K562 (cell line): Measurements from ENCODE around the gene PPCDC. TPM values are rescaled to one million over a fixed set of nuclear protein-coding genes. Genes with fewer than 3 reads are reported as not detected.
A peak's percentile ranks its signal among the peaks of the same experiment; 100 is the strongest.

Source experiments
- ATAC-seq: fragments of 200-7000 bp; cut with Tn5 transposase; 3 replicates; pipeline ENCODE4 v1.9.1; 2020; ENCODE audit warnings: moderate library complexity
- BruUV-seq: library from RNA; stranded (reverse); fragments of 400-500 nt; replicated peaks from 2 replicates; lab custom pipeline; 2021; lab: Mats Ljungman, UMichigan
- CTCF ChIA-PET: fragments of 300-600 bp; formaldehyde crosslinking; extraction: SDS; loops from one replicate; lab custom pipeline; 2021; ENCODE audit warnings: low intra/inter-chr PET ratio; lab: Yijun Ruan, JAX
- POLR2A ChIA-PET: fragments of 300-600, 350-650 bp; sonication (Branson Sonifier 250); formaldehyde crosslinking; extraction: SDS; loops from one replicate; lab custom pipeline; 2021; ENCODE audit warnings: antibody characterized with exemption, inconsistent platforms; lab: Yijun Ruan, JAX
- DNase-seq, 4 experiments: peaks; one replicate each; pipeline versions ENCODE4 v3.0.0 to v3.0.0-alpha.2; 2011 to 2018; ENCODE audit warnings: low spot score in 3 of 4, mixed read lengths in 3 of 4; ENCODE audit errors: extremely low read depth in 1 of 4
- FAIRE-seq: peaks from 2 replicates; lab custom pipeline; 2011; peaks lifted over from hg19 to GRCh38; lab: Jason Lieb, UNC
- H2AFZ ChIP-seq: 2 replicates; pipeline ENCODE4 v1.6.0; 2011; ENCODE audit warnings: low read depth, low read length, control low read depth, inconsistent platforms
- H3K27ac ChIP-seq: fragments of 200-600 bp; 3 replicates; pipeline ENCODE4 v1.8.0; 2011; ENCODE audit warnings: low read depth, mild to moderate bottlenecking, control low read depth, inconsistent platforms, low read length, moderate library complexity, mixed read lengths; ENCODE audit errors: extremely low read depth
- H3K27me3 ChIP-seq, 2 experiments: fragments of 300-600 bp in 1 of 2; 2 replicates in 1 of 2; 3 replicates in 1 of 2; pipeline versions ENCODE4 v1.6.0 to v1.8.0; 2011; ENCODE audit warnings: inconsistent platforms in 2 of 2, low read length in 2 of 2, mild to moderate bottlenecking in 1 of 2, mixed read lengths in 1 of 2, moderate library complexity in 1 of 2; ENCODE audit not compliant: control insufficient read depth in 2 of 2, insufficient read depth in 2 of 2
- H3K36me3 ChIP-seq: fragments of 300-600 bp; 3 replicates; pipeline ENCODE4 v1.8.0; 2011; ENCODE audit warnings: mild to moderate bottlenecking, low read length, inconsistent platforms; ENCODE audit not compliant: control insufficient read depth, insufficient read depth
- H3K4me1 ChIP-seq, 2 experiments: fragments of 200-600 bp in 1 of 2; replicated peaks in 1 of 2; 2 replicates in 1 of 2; 3 replicates in 1 of 2; pipeline versions ENCODE4 v1.5.1 to v1.8.0; 2011; ENCODE audit warnings: inconsistent platforms in 2 of 2, low read length in 2 of 2, mild to moderate bottlenecking in 1 of 2, mixed read lengths in 1 of 2, moderate library complexity in 1 of 2; ENCODE audit not compliant: control insufficient read depth in 2 of 2, insufficient read depth in 2 of 2
- H3K4me2 ChIP-seq: 2 replicates; pipeline ENCODE4 v1.6.1; 2011; ENCODE audit warnings: low read length, control low read depth, inconsistent platforms, mixed read lengths; ENCODE audit not compliant: insufficient read depth
- H3K4me3 ChIP-seq: fragments of 200-600 bp; sonication (generic), shearing (Covaris generic); 2 replicates; pipeline ENCODE4 v1.5.1; 2016; ENCODE audit warnings: control low read depth, inconsistent platforms
- H3K79me2 ChIP-seq: fragments of 200-600 bp; 3 replicates; pipeline ENCODE4 v1.8.0; 2011; ENCODE audit warnings: low read length, inconsistent platforms; ENCODE audit not compliant: control insufficient read depth, insufficient read depth
- H3K9ac ChIP-seq, 2 experiments: 2 replicates each; pipeline versions ENCODE4 v1.6.0 to v1.6.1; 2011; ENCODE audit warnings: low read depth in 2 of 2, low read length in 2 of 2, control low read depth in 1 of 2, inconsistent platforms in 1 of 2, mild to moderate bottlenecking in 1 of 2, mixed read lengths in 1 of 2; ENCODE audit not compliant: insufficient read depth in 1 of 2
- H3K9me1 ChIP-seq: one replicate; pipeline ENCODE4 v1.6.0; 2011; ENCODE audit warnings: inconsistent platforms, mild to moderate bottlenecking, low read length, moderate library complexity; ENCODE audit not compliant: control insufficient read depth, insufficient read depth
- H3K9me3 ChIP-seq: replicated peaks from 2 replicates; pipeline ENCODE4 v1.5.1; 2011; ENCODE audit warnings: low read depth, low read length, inconsistent platforms; ENCODE audit not compliant: control insufficient read depth, insufficient read depth
- H4K20me1 ChIP-seq: replicated peaks from 2 replicates; pipeline ENCODE4 v1.6.1; 2011; ENCODE audit warnings: low read length, inconsistent platforms, mixed read lengths; ENCODE audit not compliant: control insufficient read depth, insufficient read depth
- DPF2 ChIP-seq: fragments of 450-650 bp; IDR thresholded peaks from 2 replicates; pipeline ENCODE4 v1.6.1; 2016
- FOXM1 ChIP-seq, 2 experiments: fragments of 450-650 bp in 1 of 2; sonication (generic) in 1 of 2; formaldehyde crosslinking in 1 of 2; IDR thresholded peaks; 2 replicates each; pipeline versions ENCODE4 v1.6.1 to v1.9.0; 2017 to 2022; ENCODE audit warnings: low read depth in 2 of 2, mild to moderate bottlenecking in 2 of 2, missing genetic modification reagents in 1 of 2, moderate library complexity in 1 of 2
- SMARCA4 ChIP-seq: fragments of 450-650 bp; IDR thresholded peaks from 2 replicates; pipeline ENCODE4 v1.6.1; 2016
- SP1 ChIP-seq: sonication (generic); formaldehyde crosslinking; IDR thresholded peaks from 2 replicates; pipeline ENCODE4 v1.8.1; 2022; ENCODE audit warnings: mild to moderate bottlenecking, missing genetic modification reagents
- TEAD4 ChIP-seq, 2 experiments: sonication (generic) in 1 of 2; formaldehyde crosslinking in 1 of 2; IDR thresholded peaks; 2 replicates each; pipeline versions ENCODE4 v1.6.1 to v1.8.0; 2012 to 2022; ENCODE audit warnings: borderline replicate concordance in 1 of 2, inconsistent platforms in 1 of 2, low read length in 1 of 2, mild to moderate bottlenecking in 1 of 2, missing genetic modification reagents in 1 of 2
- TOE1 ChIP-seq, 2 experiments: fragments of 450-650 bp in 1 of 2; sonication (generic) in 1 of 2; formaldehyde crosslinking in 1 of 2; IDR thresholded peaks; 2 replicates each; pipeline versions ENCODE4 v1.7.1 to v1.8.0; 2016 to 2022; ENCODE audit warnings: borderline replicate concordance in 2 of 2, mild to moderate bottlenecking in 2 of 2, antibody characterized with exemption in 1 of 2, inconsistent platforms in 1 of 2, low read depth in 1 of 2, missing genetic modification reagents in 1 of 2, moderate library complexity in 1 of 2
- WGBS: fragments of 100-300 bp; shearing (Covaris generic); methylation state at CpG from one replicate; pipeline ENCODE4 v1.1.6; 2016; ENCODE audit warnings: low coverage, mixed read lengths; ENCODE audit not compliant: insufficient coverage; ENCODE audit errors: missing lambda C conversion rate; 5-methylcytosine and 5-hydroxymethylcytosine counted together
- in situ Hi-C: fragments of 300-500 bp; cut with MboI; formaldehyde crosslinking; loops from 4 replicates; pipeline ENCODE4 v1.15.0; 2018; ENCODE audit warnings: inconsistent platforms, mixed read lengths
- intact Hi-C: fragments of 100-400 bp; cut with micrococcal nuclease; formaldehyde crosslinking; loops from 2 replicates; pipeline ENCODE4 v1.14.2; 2022
- polyA plus RNA-seq, 8 experiments: library from polyadenylated mRNA; depleted of rRNA in 4 of 8; stranded (reverse) in 5 of 8; unstranded in 3 of 8; fragments of >200 nt; fragmentation: Nextera tagmentation in 2 of 8; fragmentation: Illumina TruSeq in 1 of 8; extraction: Ambion mirVana in 2 of 8; extraction: Trizol in 1 of 8; gene quantifications; 2 replicates each; pipeline versions ENCODE4 v1.2.1 to v1.2.3, GENCODE V29; 2011 to 2014; ENCODE audit warnings: inconsistent platforms in 1 of 8, missing spikeins in 1 of 8
- total RNA-seq, 7 experiments: library from RNA; depleted of rRNA in 6 of 7; stranded (reverse); fragments of >200 nt in 6 of 7; fragmentation: Illumina TruSeq in 2 of 7; extraction: Trizol in 2 of 7; gene quantifications; 2 replicates each; pipeline versions ENCODE4 v1.2.1 to v1.2.3, GENCODE V29; 2011 to 2021; ENCODE audit warnings: low replicate concordance in 1 of 7
- TF ChIP-seq, protein P1 (sequence below): fragments of 200-800 bp; sonication (Bioruptor generic); IDR thresholded peaks from 2 replicates; pipeline ENCODE4 v1.6.1; 2017; ENCODE audit warnings: missing genetic modification characterization, missing compliant biosample characterization
- TF ChIP-seq, protein P2 (sequence below): fragments of 200-800 bp; sonication (Bioruptor generic); IDR thresholded peaks from 2 replicates; pipeline ENCODE4 v1.6.1; 2017; ENCODE audit warnings: missing genetic modification characterization, missing compliant biosample characterization
- TF ChIP-seq, protein P3 (sequence below), 2 experiments: fragments of 150-350 bp in 1 of 2; IDR thresholded peaks; 2 replicates each; pipeline ENCODE4 v1.6.1; 2012 to 2016; ENCODE audit warnings: low read depth in 2 of 2, low read length in 2 of 2, mild to moderate bottlenecking in 1 of 2, moderate library complexity in 1 of 2

The PPCDC gene
- total and polyA plus RNA-seq, 9 of the 15 experiments (the other 6 are each of a cell fraction or from before 2014, with no cell fraction given), result 10.9 to 53.6 (median 16.7) TPM

DNA sequence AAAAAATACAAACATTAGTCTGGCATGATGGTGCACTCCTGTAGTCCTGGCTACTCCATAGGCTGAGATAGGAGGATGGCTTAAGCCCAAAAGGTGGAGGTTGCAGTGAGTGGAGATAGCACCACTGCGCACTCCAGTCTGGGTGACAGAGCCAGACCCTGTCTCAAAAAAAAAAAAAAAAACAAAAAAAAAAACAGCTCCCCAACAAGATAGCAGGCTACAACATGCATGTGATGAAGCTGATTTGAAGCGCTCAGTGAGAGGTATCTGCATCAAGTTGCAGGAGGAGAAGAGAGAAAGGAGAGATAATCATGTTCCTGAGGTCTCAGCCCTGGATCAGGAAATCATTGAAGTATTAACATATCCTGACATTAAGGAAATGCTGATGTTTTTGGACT, 608 bp upstream of the PPCDC start:
- no peak for FAIRE-seq
- no peak overlapping the region for H3K4me3 ChIP-seq
- intact Hi-C loops, result no loop called here
- TF ChIP-seq TEAD4 (IDR thresholded peaks at IDR 0.05; ENCODE audit: low read length) (peak; percentile 7; the same call in 1 of the 2 replicates), TEAD4 (CRISPR knock-in tag; IDR thresholded peaks at IDR 0.05; ENCODE audit: borderline replicate concordance) (no peak), SMARCA4 (0 out of 2 replicates have a peak, but pooled peaks have one; percentile 53), FOXM1 (IDR thresholded peaks at IDR 0.05; ENCODE audit: low read depth) (no peak), FOXM1 (CRISPR knock-in tag; IDR thresholded peaks at IDR 0.05; ENCODE audit: low read depth) (no peak), TOE1 (IDR thresholded peaks at IDR 0.05; ENCODE audit: borderline replicate concordance) (0 out of 2 replicates have a peak, but pooled peaks have one; percentile 9), TOE1 (CRISPR knock-in tag; IDR thresholded peaks at IDR 0.05; ENCODE audit: borderline replicate concordance, low read depth) (no peak), DPF2 (peak; percentile 68; the same call in 1 of the 2 replicates), SP1 (CRISPR knock-in tag) (no peak)
- TF ChIP-seq, protein P1, sequence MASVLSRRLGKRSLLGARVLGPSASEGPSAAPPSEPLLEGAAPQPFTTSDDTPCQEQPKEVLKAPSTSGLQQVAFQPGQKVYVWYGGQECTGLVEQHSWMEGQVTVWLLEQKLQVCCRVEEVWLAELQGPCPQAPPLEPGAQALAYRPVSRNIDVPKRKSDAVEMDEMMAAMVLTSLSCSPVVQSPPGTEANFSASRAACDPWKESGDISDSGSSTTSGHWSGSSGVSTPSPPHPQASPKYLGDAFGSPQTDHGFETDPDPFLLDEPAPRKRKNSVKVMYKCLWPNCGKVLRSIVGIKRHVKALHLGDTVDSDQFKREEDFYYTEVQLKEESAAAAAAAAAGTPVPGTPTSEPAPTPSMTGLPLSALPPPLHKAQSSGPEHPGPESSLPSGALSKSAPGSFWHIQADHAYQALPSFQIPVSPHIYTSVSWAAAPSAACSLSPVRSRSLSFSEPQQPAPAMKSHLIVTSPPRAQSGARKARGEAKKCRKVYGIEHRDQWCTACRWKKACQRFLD (CRISPR knock-in tag), result peak; percentile 67; the same call in 1 of the 2 replicates
- TF ChIP-seq, protein P2, sequence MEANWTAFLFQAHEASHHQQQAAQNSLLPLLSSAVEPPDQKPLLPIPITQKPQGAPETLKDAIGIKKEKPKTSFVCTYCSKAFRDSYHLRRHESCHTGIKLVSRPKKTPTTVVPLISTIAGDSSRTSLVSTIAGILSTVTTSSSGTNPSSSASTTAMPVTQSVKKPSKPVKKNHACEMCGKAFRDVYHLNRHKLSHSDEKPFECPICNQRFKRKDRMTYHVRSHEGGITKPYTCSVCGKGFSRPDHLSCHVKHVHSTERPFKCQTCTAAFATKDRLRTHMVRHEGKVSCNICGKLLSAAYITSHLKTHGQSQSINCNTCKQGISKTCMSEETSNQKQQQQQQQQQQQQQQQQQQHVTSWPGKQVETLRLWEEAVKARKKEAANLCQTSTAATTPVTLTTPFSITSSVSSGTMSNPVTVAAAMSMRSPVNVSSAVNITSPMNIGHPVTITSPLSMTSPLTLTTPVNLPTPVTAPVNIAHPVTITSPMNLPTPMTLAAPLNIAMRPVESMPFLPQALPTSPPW, result no peak
- TF ChIP-seq, protein P3, sequence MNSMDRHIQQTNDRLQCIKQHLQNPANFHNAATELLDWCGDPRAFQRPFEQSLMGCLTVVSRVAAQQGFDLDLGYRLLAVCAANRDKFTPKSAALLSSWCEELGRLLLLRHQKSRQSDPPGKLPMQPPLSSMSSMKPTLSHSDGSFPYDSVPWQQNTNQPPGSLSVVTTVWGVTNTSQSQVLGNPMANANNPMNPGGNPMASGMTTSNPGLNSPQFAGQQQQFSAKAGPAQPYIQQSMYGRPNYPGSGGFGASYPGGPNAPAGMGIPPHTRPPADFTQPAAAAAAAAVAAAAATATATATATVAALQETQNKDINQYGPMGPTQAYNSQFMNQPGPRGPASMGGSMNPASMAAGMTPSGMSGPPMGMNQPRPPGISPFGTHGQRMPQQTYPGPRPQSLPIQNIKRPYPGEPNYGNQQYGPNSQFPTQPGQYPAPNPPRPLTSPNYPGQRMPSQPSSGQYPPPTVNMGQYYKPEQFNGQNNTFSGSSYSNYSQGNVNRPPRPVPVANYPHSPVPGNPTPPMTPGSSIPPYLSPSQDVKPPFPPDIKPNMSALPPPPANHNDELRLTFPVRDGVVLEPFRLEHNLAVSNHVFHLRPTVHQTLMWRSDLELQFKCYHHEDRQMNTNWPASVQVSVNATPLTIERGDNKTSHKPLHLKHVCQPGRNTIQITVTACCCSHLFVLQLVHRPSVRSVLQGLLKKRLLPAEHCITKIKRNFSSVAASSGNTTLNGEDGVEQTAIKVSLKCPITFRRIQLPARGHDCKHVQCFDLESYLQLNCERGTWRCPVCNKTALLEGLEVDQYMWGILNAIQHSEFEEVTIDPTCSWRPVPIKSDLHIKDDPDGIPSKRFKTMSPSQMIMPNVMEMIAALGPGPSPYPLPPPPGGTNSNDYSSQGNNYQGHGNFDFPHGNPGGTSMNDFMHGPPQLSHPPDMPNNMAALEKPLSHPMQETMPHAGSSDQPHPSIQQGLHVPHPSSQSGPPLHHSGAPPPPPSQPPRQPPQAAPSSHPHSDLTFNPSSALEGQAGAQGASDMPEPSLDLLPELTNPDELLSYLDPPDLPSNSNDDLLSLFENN (IDR thresholded peaks at IDR 0.05; ENCODE audit: low read depth in 2 of 2, low read length in 2 of 2), result peak in 1 of 2 experiments; percentile 34; a peak in 1 of 4 replicates

More for the DNA sequence above, 608 bp upstream of the PPCDC start:
- POLR2A ChIA-PET, result interaction anchor here (0.6 to 2.1 kb wide), 17 partner anchors 9 to 381 kb away, joined by 3 to 18 read pairs (median 4); partner anchors contain the start of gene RPP25
- CTCF ChIA-PET, result no interaction called here
- Histone ChIP-seq H2AFZ (peak overlapping the region; percentile 93), H3K9me3 (no peaks in the 10 kb centered on the region), H3K27me3 (no peaks in the 10 kb centered on the region; a peak in 1 of 5 replicates), H3K27ac (peak overlapping the region; percentile 95), H3K9ac (peak overlapping the region in 1 of 2 experiments; percentile 98; a peak in 2 of 4 replicates), H3K4me2 (peak overlapping the region; percentile 66), H3K36me3 (peaks cover 12% of the 10 kb centered on the region), H4K20me1 (no peaks in the 10 kb centered on the region), H3K79me2 (peaks cover 19% of the 10 kb centered on the region), H3K9me1 (no peaks in the 10 kb centered on the region), H3K4me1 (peaks cover 10 to 18% of the 10 kb centered on the region in 2 experiments; a peak in 4 of 5 replicates)
- ATAC-seq, result peak; percentile 47
- 21% methylated on average over 2 of the region's 2 CpGs for WGBS
- DNase-seq, result peak; percentile 26 to 64 (median 40)
- BruUV-seq, result no TSS peak
- in situ Hi-C loops, result loop anchor here (10.0 kb wide), 1 partner anchor 652 kb away; no protein-coding TSS in a partner anchor
